H54 (cell line): ENCODE measurements around the gene ATG7.
A peak's percentile ranks its signal among the peaks of the same experiment; 100 is the strongest.

Experiments
- DNase-seq: peaks from one replicate; pipeline ENCODE4 v3.0.0; 2011; ENCODE audit warnings: low spot score, mixed read lengths; ENCODE audit not compliant: insufficient read length
- FAIRE-seq: peaks from 3 replicates; lab custom pipeline; 2011; peaks lifted over from hg19 to GRCh38; lab: Jason Lieb, UNC
- POLR2A ChIP-seq: IDR thresholded peaks from 2 replicates; pipeline ENCODE4 v1.6.1; 2011; ENCODE audit warnings: low read depth, mild to moderate bottlenecking, low read length

ATG7 gene

DNA sequence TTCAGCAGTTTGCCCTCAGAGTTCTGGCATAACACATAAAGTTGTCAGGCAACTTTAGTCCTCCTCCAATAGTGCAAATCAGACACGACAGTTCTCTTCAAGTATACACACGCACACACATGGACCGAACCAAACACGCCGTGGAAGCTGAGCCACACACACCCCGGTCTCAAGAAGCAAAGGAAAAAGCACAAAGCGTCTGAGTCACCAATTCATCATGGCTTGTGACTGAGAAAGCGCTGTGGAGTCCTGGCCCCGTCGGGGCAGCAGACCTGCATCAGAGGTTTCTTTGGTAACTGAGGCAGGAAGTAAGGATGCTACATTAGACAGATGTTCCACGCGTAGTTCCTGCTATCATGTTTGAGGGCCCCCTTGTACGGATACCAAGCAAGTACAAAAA lies 285.8 kb downstream of the ATG7 start:
- FAIRE-seq: no peak
- TF ChIP-seq POLR2A: no peak

DNA sequence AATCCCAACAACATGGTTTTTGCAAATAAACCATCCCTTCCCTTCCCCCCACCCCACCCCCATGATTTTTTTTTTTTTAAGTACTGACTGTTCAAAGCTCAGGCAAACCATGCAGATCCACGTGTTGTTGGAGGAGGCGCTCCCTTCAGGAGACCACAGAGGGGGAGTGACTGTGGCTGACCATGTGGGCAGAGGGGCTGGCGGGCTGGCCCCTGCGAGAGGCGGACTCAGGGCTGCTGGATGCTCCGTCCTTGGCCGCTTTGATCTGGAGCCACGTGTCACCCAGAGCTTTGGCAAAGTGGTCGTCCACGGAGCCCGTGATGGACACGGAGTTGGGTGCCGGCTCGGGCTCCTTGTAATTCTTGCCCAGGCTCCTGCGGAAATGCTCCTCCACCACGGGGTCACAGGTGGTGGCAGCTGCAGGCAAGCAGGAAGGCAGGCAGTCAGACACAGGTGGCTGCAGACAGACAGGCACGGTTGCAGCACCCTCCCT lies 286.3 kb downstream of the ATG7 start:
- no peak for TF ChIP-seq POLR2A
- no peak for DNase-seq
- no peak for FAIRE-seq

More for the DNA sequence above, 285.8 kb downstream of the ATG7 start:
- peak; percentile 42 for DNase-seq

- no peak for FAIRE-seq
- no peak for DNase-seq
- no peak for TF ChIP-seq POLR2A
Measured at GRCh38 chr3:11558918-11559815, 287.0 kb downstream of the ATG7 start.

- FAIRE-seq: no peak
Measured at GRCh38 chr3:11559816-11560633, 287.8 kb downstream of the ATG7 start.

DNA sequence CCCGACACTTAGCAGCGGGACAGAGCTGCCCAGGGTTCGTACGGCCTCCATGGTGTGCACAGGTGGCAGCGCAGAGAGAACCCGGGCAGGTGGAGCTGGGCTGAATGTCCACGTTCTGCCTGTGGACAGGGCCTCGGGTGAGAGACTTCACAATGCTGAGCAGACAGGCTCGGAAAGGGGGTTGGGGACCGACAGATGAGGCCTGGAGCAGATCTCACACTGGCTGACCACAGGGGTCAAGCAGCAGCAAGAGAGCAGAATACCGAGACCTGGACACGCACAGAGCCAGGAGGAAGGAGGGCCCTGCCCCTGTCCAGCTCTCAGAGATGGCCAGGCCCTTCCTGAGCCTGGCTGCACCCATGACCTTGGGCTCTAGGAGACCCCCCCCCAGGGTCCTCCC lies 288.5 kb downstream of the ATG7 start:
- TF ChIP-seq POLR2A: no peak
- DNase-seq (no peak), FAIRE-seq (no peak)

More at GRCh38 chr3:11559816-11560633, 287.8 kb downstream of the ATG7 start:
- no peak for TF ChIP-seq POLR2A
- DNase-seq: no peak

DNA sequence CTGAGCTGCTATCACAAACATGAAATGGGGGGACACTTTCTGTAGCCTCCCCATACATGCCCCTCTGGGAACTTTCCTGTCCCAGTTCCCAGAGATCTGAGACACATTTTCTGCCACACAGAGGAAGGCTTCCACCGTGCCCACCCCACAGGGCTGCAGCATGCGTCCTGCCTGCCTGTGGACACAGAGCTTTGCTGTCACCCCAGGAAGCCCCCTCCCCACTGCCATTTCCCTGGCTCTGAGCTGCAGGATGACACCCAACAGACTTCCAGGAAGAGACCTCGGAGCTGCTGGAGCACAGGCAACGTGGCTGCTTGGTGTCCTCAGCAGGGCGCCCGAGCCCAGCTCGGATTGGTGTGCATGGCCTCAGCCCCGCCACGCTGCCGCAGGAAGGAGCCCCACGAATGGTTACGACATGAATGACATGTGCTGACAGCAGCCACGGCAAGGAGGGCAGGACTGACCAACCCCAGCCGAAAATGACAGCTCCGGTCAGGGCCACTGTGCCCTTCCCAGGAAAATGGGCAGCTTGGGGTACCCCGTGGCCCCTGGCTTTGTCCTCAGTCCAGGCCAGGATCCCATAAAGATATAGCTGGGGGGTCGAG lies 290.2 kb downstream of the ATG7 start:
- FAIRE-seq (no peak), DNase-seq (no peak)
- no peak for TF ChIP-seq POLR2A

DNA sequence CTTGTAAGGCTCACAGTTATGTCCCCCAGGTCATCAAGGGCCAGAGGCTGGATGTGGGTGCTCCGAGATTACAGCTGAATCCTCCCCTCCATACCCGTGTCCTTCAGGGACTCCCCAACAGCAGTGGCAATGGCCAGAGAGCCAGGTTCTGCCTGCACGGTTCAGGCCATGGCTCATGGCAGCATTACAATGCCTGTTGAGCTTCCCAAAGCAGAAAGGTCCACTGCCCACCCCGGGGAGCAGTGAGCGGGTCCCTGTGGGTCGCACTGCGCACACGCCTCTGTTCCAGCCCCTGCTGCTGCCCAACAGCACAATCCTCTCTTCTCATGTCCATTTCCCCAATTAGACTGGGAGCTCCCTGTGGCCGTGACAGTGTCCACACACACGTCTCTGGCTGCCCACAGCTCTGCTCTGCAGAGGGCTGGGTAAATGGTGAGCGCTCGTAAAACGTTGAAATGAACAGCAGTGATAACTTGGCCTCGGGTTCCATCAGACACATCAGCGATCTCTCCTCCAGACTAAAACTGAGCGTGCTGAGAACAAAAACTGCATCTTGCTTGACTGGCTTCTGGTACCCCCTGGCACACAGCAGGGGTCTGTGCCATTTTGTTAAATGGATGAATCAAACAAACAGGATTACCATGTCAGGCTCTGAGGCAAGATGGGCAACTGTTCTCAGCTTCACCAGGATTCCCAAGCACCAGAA lies 291.1 kb downstream of the ATG7 start:
- FAIRE-seq (no peak), DNase-seq (no peak)
- TF ChIP-seq POLR2A: no peak

- no peak for TF ChIP-seq POLR2A
- no peak for DNase-seq
- FAIRE-seq: no peak
Measured at GRCh38 chr3:11563865-11564185, 291.6 kb downstream of the ATG7 start.

DNA sequence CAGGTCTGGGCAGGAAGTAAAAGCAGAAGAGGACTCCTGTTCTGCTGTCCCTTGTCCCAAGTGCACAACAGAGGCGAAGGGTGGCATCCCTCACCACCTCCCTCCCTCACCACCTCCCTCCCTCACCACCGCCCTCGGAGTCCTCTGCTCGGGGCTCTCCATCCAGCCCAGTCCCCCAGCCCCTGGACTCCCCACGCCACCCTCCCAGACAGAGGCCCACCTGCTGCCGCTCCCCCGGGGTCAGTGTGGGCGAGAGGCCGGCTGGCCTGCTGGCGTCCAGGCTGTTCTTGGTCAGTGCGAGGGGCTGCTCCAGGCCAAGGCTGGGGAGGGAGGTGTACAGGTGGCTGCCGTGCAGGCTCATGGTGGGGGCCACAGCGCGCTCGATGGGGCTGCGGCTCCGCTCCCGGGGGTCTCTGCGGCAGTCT lies 292.4 kb downstream of the ATG7 start:
- DNase-seq: no peak

GRCh38 chr3:11565072-11565471 lies 292.9 kb downstream of the ATG7 start:
- no peak for TF ChIP-seq POLR2A
- no peak for FAIRE-seq
- DNase-seq: no peak

More for the DNA sequence above, 292.4 kb downstream of the ATG7 start:
- no peak for FAIRE-seq
- TF ChIP-seq POLR2A: no peak

DNA sequence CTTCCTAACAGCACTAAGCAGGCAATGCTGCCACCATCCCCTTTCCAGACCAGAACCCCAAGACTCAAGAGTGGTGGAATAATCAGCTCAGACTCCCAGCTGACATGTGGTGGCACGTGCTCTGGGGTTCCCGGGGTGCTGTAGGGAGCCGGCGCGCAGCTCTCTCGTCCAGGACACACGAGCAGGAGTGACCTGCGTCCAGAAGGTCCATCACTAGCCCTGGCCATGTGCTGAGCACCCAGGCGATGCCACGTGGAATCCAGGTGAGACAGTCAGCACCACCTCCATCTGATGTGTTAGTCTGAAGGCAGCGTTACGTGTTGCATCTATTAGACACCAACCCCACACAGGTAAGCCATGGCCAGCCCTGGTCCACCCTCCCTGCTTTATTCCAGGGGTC lies 293.3 kb downstream of the ATG7 start:
- no peak for DNase-seq
- no peak for TF ChIP-seq POLR2A
- FAIRE-seq: no peak

DNA sequence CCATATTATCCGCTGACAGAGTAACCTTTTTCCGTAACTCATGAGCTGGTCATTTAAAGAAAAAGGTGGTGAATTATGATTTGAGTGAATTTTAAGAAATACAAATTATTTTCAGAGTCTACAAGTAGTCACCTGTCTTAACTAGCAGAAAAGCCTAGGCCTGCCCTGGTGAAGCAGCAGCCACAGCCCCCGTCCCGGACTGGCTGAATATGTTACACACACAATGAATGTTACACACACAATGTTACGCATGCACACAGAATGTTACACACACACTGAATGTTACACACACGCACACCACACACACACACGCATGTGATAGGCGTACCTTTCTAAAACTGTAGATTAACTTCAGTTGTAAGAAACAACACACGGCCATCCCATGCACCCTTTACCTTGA lies 293.7 kb downstream of the ATG7 start:
- no peak for TF ChIP-seq POLR2A
- no peak for DNase-seq
- FAIRE-seq: no peak

- TF ChIP-seq POLR2A: no peak
- no peak for DNase-seq
- no peak for FAIRE-seq
Measured at GRCh38 chr3:11566478-11566877, 294.3 kb downstream of the ATG7 start.
